GM12891 (cell line): Measurements from ENCODE around the gene CACNB4.

ENCODE experiments used
- POLR2A ChIP-seq: IDR thresholded peaks from 2 replicates; pipeline ENCODE4 v1.6.1; 2011; ENCODE audit warnings: low read depth, low read length, control low read depth
- POLR2AphosphoS5 ChIP-seq: IDR thresholded peaks from 2 replicates; pipeline ENCODE4 v1.6.1; 2011; ENCODE audit warnings: low read depth, low read length, control low read depth
- SPI1 ChIP-seq: IDR thresholded peaks from 2 replicates; pipeline ENCODE4 v1.6.1; 2011; ENCODE audit warnings: low read depth, low read length, control low read depth
- TAF1 ChIP-seq: IDR thresholded peaks from 2 replicates; pipeline ENCODE4 v1.6.1; 2011; ENCODE audit warnings: low read depth, low read length, control low read depth

- TF ChIP-seq TAF1: 0 out of 2 replicates have a peak, but pooled peaks have one; percentile 11
- no peak for TF ChIP-seq POLR2A
- no peak for TF ChIP-seq POLR2AphosphoS5
- no peak for TF ChIP-seq SPI1
These were observed 271.2 kb downstream of the CACNB4 start for GRCh38 chr2:151827564-151828142.
